GM12875 (cell line): ENCODE results near the gene THADA.

Source experiments
- H3K4me3 ChIP-seq: one replicate; pipeline ENCODE4 v1.5.1; 2011; ENCODE audit warnings: low read depth, low read length, control low read depth
- TF ChIP-seq, protein P1 (sequence below): IDR thresholded peaks from 2 replicates; pipeline ENCODE4 v1.5.1; 2011; ENCODE audit warnings: low read depth, mild to moderate bottlenecking, control low read depth, inconsistent platforms, low read length, moderate library complexity, borderline replicate concordance; ENCODE audit not compliant: insufficient read depth

THADA gene

DNA sequence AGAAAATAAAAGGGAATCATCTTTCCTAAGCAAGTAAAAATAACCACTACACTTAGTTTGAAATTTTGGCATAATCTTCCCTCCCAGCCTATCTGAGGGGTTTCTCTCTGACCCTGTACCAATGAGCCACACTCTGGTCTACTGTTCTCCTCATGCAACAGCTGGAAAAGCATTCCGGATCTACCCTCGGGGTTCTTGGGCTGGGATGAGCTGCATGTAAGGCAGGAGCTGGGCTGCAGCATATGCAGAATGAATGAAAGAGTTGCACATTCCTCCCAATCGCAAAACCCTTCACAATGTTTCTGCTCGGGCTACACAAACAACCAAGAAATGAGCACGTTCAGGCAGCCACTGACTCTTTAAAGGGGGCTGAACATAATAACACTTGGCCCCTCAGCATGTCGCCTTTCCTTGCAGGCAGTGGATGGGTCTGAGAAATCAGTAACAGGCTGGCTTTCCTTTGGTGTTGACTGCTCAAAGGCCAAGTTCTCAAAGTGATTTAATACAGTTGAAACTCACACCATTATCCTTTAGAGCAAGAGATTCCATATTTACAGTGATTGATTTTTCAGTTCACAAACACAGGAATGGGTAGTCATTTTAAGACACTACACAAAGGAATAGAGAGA is 189.1 kb downstream of the THADA start:
- TF ChIP-seq, protein P1, sequence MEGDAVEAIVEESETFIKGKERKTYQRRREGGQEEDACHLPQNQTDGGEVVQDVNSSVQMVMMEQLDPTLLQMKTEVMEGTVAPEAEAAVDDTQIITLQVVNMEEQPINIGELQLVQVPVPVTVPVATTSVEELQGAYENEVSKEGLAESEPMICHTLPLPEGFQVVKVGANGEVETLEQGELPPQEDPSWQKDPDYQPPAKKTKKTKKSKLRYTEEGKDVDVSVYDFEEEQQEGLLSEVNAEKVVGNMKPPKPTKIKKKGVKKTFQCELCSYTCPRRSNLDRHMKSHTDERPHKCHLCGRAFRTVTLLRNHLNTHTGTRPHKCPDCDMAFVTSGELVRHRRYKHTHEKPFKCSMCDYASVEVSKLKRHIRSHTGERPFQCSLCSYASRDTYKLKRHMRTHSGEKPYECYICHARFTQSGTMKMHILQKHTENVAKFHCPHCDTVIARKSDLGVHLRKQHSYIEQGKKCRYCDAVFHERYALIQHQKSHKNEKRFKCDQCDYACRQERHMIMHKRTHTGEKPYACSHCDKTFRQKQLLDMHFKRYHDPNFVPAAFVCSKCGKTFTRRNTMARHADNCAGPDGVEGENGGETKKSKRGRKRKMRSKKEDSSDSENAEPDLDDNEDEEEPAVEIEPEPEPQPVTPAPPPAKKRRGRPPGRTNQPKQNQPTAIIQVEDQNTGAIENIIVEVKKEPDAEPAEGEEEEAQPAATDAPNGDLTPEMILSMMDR, result no peak
- H3K4me3 ChIP-seq, result no peak overlapping the region

DNA sequence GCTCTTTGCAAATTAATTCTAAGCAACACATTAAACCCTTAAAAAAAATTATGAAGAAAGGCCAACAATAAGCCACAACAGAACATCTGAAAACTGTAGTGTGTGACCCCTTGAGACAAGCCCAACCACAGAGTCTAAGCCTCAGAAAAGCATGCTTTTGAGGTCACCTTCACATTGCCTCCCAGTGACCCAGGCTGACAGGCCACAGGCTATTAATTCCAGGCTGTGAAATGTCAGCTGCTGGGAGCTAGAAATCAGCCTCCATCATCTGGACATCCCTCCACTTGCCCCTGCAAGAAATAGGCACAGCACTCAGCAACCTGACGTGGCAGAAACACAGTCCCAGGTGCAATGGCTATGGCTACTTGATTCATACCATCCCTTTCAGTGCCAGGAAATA is 190.0 kb downstream of the THADA start:
- TF ChIP-seq, protein P1, result no peak

DNA sequence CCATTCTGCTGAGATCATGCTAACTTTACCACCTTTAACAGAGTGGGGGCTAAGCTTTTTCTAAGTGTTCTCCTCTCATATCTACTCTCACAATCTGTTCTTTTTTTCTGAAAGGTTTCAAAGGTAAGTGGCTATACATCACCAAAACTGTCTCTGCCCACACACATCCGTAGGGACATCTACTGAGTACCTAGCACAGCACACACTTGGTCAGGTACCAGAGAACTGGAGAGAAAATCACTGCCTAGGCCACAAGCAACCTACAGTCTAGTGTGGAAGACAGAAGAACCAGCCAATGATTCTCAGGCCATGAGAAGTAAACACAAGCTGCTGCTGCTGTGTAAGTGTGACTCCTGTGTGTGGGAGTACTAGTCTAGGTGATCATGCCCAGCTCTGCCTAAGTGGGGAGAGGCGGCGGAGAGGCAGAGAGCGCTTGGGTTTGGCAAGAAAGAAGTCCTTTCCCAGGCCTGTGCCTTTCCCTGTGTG is 193.3 kb downstream of the THADA start:
- no peak overlapping the region for H3K4me3 ChIP-seq
- TF ChIP-seq, protein P1, result no peak

More for the DNA sequence above, 190.0 kb downstream of the THADA start:
- no peak overlapping the region for H3K4me3 ChIP-seq

DNA sequence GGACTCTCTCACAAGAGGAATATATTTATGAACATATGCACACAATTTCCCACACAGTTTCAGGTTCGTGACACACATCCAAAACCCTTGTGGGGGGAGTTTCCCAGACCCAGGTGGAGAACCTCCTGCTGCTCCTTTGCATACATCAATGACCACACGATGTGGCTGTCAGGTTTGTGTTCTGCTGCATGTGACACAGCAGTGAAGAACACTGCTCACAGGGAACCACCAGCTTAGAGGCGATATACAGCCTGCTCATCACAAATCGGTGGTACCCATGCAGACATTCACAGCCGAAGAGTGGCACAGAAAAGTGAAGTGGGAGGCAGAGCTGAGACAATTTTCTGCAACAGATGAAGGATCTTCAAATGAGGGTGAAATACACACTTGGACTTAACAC is 193.8 kb downstream of the THADA start:
- TF ChIP-seq, protein P1, result no peak
- no peak overlapping the region for H3K4me3 ChIP-seq

DNA sequence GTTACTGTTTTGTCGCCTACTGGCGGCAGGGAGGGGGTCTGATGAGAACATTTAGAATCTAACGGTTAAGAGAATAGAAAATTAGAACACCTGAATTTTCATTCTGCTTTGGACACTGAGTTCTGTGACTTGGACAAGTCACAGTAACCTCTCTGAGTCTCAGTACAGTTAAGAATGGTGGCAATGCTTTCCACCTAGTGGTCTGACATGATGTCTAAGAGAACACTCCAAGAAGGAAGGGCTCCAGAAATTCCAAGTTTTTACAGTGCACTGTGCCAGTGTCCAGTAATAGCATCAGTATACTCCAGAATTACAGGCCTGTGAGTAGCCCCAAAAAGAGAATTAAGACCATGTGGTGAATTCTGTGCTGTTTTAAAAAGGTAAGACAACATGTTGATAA is 195.3 kb downstream of the THADA start:
- H3K4me3 ChIP-seq, result no peak overlapping the region
- TF ChIP-seq, protein P1, result no peak

DNA sequence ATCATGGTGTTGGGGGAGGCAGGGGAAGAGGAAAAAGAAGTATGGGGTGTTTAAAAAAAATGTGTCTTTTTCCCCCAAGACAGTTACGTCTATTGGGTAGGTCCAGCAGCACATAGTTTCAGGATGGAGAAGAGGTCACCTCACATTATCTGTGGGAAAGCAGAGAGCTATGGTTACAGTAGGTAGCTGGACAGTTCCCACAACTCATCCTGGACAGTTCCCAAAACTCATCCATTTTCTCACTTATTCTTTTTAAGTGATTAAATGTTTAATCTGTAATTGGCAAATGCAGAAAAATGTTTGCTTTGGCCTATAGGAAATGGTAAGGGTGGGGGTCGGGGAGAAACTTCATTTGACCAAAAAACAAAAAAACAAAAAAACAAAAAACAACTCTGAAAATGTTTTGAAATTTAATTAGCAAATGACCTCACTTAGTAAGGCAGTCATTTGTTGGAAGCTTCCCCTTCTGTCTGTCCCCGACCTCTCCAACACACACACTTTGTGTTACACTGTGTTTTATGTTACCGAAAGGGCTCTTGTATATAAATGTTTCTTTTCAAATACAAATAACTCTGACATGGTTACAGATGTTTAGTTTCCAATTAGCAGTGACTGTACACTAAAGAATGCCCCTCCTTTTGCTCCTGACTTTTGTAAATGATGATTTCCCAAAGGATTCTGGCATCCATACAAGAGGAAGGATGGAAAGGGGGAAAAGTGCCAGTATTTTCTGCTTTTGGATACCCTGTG is 196.1 kb downstream of the THADA start:
- TF ChIP-seq, protein P1, result no peak
- H3K4me3 ChIP-seq, result no peak overlapping the region

DNA sequence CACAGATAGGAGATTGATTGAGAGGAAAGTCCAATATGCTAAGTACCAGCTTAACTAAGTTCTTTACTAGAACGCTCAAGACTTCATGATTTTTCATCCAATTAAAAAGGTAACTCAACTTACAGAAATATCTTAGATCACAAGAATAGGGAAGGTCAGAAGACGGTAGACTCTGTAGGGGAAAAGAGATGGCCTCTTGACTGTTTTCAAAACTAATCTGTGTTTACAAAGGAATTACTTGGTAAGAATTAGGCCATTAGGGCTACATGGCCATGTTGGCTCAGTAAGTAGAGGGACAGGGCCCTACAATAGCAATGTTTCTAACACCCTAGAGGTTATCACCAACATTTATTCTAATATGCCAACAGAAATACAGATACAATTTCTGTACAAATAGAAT is 196.7 kb downstream of the THADA start:
- H3K4me3 ChIP-seq, result no peak overlapping the region
- TF ChIP-seq, protein P1, result no peak
